Measurements from ENCODE around the gene GGCX.
"Not testable (repeated sequence)": the region's sequence is repeated elsewhere in the genome, so short reads cannot be mapped to it uniquely, and the experiment has no call there.

DNA sequence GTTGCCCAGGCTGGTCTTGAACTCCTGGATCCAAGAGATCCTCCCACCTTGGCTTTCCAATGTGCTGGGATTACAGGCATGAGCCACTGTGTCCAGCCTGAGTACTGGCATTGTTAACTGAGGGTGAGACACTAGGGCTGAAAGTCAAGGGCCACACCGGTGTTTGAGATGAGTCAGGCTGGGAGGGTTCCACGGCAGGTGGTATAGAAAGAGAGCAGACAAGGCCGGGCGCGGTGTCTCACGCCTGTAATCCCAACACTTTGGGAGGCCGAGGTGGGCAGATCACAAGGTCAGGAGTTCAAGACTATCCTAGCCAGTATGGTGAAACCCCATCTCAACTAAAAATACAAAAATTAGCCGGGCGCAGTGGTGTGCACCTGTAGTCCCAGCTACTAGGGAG, 31.0 kb upstream of the GGCX start:
- TF ChIP-seq, protein P1, sequence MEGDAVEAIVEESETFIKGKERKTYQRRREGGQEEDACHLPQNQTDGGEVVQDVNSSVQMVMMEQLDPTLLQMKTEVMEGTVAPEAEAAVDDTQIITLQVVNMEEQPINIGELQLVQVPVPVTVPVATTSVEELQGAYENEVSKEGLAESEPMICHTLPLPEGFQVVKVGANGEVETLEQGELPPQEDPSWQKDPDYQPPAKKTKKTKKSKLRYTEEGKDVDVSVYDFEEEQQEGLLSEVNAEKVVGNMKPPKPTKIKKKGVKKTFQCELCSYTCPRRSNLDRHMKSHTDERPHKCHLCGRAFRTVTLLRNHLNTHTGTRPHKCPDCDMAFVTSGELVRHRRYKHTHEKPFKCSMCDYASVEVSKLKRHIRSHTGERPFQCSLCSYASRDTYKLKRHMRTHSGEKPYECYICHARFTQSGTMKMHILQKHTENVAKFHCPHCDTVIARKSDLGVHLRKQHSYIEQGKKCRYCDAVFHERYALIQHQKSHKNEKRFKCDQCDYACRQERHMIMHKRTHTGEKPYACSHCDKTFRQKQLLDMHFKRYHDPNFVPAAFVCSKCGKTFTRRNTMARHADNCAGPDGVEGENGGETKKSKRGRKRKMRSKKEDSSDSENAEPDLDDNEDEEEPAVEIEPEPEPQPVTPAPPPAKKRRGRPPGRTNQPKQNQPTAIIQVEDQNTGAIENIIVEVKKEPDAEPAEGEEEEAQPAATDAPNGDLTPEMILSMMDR (IDR thresholded peaks at IDR 0.05; ENCODE audit: poor library complexity), result not testable (repeated sequence)
- not testable (repeated sequence) for TF ChIP-seq EZH2 (IDR thresholded peaks at IDR 0.05; ENCODE audit: borderline replicate concordance); EZH2phosphoT487 (IDR thresholded peaks at IDR 0.05; ENCODE audit: low read depth, severe bottlenecking, unreplicated experiment)

Data from hepatocyte (in vitro differentiated cells).